ENCODE results near the gene KRTAP12-3. TPM values are rescaled to one million over a fixed set of nuclear protein-coding genes. Genes with fewer than 3 reads are reported as not detected.
"Not testable (repeated sequence)": the region's sequence is repeated elsewhere in the genome, so short reads cannot be mapped to it uniquely, and the experiment has no call there.

KRTAP12-3 gene
- total RNA-seq, 1 experiment from 2014 or later = not detected

DNA sequence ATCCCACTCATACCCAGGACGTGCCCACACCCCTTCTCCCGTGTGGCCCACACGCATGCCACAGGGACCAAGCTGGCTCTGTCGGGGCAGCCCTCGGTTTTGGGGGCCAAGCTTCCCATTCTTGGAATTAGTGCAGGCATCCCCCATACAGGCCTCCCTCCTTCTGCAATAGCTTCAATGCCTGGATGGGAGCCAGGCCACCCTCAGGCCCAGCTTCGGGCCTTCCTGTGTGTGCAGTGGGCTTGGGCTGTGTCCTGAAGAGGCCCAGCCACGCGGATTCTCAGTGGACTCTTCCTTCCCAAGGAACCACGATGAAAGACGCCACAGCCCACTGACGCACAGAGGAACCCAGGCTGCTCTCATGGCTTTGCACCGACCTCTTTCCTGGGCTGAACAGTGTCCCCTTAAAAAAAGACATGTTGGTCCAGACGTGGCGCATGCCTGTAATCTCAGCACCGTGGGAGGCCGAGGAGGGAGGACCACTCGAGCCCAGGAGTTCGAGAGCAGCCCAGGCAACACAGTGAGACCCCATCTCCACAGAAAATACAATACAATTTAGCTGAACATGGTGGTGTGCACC is 8.1 kb upstream of the KRTAP12-3 start:
- DNase-seq (ENCODE audit: extremely low read depth, low read depth) = no peak

DNA sequence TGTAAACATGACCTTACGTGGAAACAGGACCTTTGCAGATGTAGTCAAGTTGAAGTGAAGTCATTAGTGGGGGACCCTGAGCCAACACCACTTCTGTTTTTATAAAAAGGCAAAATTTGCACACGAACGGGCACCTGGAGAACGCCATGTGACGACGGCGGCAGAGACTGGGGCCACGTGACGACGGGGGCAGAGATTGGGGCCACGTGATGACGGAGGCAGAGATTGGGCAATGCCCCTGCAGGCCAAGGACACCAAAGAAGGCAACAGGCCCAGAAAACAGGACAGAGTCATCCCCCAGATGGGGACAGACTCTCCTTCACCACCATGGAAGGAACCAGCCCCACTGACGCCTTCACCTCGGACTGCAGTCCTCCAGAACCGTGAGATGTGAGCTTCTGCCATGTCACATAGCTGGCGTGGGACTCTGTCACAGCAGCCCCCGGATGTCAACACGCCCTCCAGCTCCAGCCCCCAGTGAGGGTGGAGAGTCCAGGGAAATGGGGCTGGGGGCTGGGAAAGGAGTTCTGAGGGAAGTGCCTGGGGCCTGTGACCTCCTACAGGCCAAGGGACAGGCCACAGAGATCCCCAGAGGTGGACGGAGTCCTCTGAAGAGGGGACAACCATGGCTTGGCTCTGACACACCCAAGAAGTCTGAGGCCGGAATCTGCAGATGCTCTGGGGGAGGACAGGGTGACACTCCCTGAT is 7.3 kb upstream of the KRTAP12-3 start:
- DNase-seq (ENCODE audit: extremely low read depth, low read depth) = no peak

DNA sequence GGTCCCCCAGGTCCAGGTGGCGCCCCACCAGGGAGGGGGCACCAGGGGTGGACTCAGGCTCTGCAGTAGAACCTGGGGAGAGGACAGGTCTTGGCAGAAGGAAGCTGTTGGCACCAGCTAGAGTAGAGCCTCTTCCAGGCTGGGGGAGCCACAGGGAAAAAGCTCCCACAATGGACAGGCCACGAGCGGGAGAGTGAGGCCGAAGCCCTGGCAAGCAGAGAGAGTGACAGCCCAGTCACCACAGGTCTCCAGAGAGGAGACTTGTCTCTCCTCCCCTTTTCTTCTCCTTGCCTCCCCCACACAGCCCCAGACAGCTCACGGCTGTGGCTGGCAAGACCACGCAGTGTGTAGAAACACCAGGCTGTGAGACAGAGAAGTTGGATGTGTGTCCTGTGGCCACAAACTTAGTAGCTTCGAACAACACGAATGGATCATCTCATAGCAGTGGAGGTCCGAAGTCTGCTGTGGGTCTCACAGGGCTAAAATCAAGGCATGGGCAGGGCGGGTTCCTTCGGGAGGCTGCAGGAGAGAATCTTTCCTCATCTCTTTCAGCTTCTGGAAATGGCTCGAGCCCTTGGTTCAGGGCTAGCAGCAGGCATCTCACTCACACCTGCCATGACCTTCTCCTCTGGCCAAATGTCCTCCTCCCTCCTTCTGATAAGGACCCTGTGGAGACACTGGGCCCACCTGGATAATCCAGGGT is 6.6 kb upstream of the KRTAP12-3 start:
- no peak for DNase-seq (ENCODE audit: extremely low read depth, low read depth)

DNA sequence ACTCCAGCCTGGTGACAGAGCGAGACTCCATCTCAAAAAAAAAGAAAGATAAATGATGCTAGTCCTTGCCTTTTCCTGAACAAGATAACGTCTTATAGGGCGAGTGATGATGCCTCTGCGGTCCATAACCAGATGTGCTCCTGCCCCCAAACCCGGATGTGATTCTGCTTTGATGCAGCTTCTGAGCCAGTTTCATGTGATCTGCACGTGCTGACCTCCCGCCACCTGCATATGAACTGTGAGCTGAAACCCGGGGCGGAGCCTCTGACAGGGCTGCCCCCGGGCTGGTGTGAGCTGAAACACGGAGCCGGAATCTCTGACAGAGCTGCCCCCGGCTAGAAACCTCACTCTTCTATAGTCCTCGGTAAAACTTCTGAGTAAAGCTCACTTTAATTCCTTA is 4.6 kb upstream of the KRTAP12-3 start:
- no peak for DNase-seq (ENCODE audit: extremely low read depth, low read depth)

DNA sequence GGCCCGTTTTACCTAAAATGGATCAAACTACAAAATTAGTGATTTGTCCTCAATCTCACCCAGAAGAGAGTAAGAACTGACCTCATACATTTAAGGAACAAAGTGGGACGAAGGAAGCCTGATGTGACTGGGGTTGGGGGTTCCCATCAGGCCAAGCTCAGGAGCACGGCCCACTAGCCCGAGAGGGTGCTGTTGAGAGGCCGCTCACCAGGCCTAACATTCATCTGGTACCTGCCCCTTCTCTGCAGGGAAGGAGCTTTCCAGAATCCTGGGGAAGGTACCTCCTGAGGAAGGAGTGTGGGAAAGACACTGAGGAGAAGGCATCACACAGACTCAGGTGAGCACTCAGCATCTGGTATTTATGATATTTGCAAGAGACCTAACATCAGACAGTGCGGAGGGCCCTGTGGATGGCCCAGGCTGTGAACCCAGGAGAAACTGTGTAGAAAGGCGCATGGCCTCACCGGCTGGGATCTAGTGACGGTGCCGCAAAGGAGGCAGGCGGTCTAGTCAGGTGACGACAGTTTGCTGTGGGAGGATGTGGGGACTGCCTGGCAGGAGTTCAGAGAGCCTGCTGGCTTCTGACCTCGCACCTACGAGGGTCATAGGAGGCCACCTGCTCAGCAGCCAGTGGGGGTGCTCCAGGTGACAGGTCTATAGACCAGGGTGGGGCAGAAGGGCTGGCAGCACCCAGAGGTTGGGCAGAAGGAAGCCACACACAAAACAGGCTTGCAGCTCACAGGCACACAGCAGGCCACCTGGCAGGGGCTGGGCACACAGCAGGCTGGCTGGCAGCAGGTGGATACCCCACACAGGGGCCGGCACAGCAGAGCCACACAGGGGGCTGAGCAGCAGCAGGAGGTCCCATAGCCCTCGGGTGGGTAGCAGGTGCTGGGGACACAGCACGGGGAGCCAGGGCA is 3.8 kb upstream of the KRTAP12-3 start:
- no peak for DNase-seq (ENCODE audit: extremely low read depth, low read depth)

DNA sequence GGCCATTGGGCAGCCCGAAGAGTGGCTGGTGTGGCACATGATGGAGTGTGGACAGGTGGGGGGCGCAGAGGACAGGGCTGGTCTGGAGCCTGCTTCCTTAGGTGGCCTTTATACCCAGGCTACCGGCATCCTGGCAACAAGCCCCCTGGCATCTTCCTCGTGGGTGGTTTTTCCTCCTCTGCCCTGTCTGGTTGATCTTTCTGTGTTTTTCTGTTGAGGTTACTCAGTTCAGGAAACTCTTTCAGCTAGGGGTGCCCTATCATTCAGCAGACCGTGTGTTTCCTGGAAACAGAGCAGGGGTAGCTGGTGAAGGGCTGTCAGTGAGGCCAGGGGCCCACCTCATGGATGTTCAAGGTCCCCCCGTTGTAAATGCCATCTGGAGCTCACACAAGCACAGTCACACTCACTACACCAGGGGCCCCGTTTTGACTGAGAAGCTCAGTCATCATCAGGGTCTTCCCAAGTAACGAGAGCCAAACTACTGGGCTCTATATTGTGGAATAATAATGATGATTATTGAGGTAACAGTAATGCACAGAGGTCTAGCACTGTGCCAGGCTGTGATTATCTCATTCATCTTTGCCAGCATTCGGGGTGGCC is 3.1 kb upstream of the KRTAP12-3 start, which contains the start of gene KRTAP12-4:
TSS of gene KRTAP12-4 (minus strand) at position 84 of the 600 bp plus-strand sequence. CDS start at position 39, 45 bp downstream.
- DNase-seq (ENCODE audit: extremely low read depth, low read depth) = no peak

DNA sequence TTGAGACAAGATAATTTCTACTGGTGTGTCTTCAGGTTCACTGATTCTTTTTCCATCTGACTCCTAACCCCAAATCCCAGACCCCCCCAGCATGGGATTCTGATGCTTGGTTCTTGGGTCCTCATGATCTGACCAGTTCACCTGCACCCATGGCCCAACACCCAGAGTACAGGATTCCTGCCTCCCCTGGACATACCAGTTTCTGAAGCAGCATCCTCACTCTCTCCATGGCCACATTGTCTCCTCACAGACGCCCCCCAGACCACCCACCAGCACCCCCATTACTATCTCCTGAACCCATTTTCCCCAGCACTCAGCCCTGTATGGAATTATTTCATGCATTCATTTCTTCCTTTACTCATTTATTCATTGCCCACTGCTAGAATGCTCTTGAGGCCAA is 864 bp upstream of the KRTAP12-3 start:
- DNase-seq (ENCODE audit: extremely low read depth, low read depth) = no peak

DNA sequence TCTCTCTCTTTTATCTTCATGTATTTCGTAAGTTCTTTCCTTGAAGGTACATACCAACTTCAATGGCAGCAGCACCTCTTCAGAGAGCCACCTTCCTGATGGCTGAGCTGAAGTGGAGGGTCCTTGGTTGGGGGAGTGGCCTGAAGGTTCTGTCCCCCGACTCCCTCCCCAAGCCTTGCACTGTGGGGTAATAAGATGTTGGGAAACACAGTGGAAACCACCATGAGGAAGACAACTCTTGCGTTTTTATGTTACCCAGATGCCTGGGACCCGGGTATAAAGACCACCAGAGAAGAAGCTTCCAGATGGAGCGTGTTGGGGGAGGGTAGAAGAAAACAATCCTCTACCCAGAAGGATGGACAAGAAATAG is 794 bp downstream of the KRTAP12-3 start:
- no peak for DNase-seq (ENCODE audit: extremely low read depth, low read depth)

DNA sequence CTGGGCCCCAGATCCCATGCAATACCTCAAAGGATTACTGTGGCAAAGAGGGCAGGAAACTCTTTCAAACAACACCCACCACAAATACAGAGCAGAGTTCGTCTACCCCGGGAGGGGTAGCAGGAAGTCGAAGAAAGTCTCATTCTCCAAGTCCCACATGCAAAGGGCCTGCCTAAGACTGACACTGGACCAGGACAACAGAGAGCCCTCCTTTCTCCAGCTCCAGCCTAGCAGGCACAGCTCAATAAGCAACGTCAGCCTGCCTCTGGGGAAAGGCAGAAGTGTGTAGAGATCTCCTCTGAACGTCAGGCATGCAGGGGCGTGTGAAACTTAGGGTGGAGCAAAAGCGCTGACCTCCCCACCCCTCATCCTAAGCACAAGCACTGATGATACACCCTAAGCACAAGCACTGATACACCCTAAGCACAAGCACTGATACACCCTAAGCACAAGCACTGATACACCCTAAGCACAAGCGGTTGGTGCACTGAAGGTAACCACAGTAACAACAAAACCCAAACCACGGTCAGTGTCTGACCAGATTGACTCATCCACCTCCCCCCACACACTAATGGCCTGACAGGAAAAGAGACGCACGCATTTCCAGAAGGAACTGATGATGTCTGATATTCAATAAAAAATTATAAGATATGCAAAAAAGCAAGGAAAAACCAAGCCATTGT is 1.3 kb downstream of the KRTAP12-3 start:
- no peak for DNase-seq (ENCODE audit: extremely low read depth, low read depth)

DNA sequence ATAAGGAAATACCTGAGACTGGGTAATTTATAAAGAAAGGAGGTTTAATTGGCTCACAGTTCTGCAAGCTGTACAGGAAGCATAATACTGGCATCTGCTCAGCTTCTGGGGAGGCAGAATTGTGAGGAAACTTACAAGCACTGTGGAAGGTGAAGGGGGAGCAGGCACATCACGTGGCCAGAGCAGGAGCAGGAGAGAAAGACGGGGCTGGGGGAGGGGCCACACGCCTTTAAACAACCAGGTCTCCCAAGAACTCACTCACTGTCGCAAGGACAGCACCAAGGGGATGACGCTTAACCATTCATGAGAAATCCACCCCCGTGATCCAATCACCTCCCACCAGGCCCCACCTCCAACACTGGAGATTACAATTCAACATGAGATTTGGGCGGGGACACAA is 3.8 kb downstream of the KRTAP12-3 start:
- not testable (repeated sequence) for DNase-seq (ENCODE audit: extremely low read depth, low read depth)

DNA sequence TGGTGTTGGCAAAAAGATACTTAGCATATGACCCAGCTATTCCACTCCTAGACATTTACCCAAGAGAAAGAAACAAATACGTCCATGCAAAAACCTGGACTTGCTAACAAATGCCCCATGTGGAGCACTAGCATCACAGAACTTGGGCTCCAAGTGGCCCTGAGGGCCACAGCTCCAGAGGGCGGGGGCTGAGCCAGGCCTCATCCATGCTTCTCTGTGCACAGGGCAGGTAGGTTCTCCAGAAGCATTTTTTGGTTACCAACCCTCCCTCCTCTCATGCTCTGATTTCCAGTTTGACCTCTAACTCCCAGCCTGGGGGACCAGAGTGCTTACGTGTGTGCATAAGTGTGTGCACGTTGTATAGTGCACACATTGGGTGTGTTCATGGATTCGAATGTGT is 7.0 kb downstream of the KRTAP12-3 start:
- DNase-seq (ENCODE audit: extremely low read depth, low read depth) = no peak

DNA sequence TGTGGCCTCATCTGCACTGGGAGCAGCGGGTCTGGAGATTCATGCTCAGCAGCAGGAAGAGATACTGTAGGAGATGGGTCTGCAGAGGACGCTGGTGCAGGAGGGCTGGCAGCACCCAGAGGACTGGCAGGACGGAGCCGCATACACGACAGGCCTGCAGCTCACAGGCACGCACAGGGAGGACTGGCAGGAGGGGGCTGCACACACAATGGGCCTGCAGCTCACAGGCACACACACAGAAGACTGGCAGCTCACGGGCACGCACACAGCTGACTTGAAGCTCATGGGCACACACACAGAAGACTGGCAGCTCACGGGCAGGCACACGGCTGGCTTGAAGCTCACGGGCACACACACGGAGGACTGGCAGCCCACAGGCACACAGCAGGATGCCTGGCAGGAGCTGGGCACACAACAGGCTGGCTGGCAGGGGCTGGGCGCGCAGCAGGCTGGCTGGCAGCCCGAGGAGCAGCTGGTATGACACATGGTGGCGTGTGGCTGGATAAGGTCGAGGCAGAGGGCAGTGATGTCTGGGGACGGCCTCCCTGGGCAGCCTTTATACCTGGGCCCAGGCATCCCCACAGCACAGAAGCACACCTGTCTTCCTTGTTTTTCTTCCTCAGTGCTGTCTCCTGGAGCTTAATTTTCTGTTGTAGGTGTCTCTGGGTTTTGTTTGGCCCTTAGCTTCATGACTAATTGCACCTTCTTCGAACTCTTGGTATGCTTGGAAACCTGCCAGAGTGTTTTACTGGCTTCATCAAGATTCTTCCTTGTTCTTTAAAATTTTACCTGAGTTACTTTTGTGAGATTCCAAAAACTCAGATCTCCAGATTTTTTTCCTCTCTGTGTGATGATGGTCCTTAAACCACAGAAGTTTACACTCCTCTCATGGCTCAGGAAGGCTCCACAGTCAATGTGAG is 8.9 kb downstream of the KRTAP12-3 start, which contains the start of gene KRTAP12-2:
TSS of gene KRTAP12-2 (minus strand) at position 527 of the 920 bp plus-strand sequence. CDS start at position 486, 41 bp downstream.
- no peak for DNase-seq (ENCODE audit: extremely low read depth, low read depth)

DNA sequence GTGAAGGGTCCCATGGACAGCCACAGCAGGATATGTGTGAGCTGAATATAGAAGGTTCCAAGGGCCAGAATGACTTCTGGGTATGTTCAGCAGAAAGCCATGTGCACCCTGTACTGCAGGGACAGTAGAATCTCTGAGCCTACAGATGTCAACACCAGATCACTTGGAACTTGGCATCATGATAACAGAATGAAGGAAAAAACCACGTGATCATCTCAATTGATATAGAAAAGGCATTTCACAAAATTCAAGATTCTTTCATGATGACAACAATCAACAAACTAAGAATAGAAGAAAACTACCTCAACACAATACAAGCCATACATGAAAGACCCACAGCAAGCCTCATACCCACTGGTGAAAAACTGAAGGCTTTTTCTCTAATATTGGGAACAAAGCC is 9.9 kb downstream of the KRTAP12-3 start:
- no peak for DNase-seq (ENCODE audit: extremely low read depth, low read depth)

DNA sequence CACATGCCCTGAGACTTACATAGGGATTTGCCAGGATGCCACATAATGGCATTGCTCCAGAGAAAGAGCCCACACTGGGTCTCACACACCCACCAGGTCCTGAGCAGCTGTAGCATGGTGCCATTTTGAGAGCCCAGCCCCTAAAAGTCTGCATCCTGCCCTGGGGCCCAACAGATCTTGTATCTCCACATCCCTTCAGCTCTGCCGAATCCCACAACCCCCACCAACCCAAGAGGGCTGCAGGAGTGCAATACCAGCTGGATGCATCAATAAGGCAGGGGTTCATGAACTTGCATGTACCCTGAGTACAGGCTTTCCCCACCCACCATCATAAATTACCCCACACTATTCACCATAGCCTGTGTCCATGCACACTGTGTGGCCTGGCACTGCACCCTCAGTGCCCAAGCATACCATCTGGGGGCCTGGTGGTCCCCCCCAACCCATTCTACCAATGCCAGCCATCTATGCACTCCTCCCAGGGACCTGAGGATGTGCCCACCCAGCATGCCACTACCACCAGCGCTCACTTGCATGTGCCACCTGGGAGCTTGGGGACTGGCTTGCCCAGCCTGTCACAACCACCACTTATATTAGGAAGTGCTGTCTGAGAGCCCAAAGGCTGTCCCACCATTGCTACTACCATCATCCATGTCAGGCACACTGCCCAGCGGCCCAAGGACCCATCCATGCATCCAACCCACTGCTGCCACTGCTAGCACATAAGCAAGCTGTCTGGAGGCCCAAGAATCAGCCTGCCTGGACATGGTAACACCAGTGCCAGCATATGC is 13.1 kb downstream of the KRTAP12-3 start:
- no peak for DNase-seq (ENCODE audit: extremely low read depth, low read depth)

DNA sequence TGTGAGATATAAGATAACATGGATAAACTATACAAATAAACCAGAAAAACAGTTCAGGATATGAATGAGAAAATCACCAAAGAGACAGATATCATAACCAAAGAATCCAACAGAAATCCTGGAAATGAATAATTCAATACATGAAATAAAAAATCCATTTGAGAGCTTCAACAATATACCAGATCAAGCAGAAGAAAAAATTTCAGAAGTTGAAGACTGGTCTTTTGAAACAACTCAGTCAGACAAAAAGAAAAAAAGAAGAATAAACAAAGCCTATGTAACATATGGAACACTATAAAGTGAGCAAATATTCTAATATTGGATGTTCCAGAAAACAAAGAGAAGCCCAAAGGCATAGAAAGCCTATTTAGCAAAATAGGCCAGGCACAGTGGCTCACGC is 14.2 kb downstream of the KRTAP12-3 start:
- no peak for DNase-seq (ENCODE audit: extremely low read depth, low read depth)

DNA sequence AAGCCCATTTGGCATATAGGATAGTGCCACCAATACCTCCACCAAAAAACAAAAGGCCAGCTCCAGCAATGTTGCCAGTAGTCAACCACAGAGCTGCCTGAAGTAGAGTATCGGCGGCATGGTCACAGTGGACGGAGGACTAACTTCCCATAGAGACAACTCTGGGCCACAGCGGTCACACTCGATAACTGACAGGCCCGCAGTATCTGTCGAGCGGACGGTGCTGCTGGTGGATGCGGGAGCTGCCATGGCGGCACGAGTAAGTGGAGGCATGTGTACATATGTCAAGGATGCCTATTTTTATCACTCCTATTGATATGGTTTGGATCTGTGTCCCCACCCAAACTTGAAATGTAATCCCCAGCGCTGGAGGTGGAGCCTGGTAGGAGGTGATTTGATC is 20.1 kb downstream of the KRTAP12-3 start:
- DNase-seq (ENCODE audit: extremely low read depth, low read depth) = no peak

DNA sequence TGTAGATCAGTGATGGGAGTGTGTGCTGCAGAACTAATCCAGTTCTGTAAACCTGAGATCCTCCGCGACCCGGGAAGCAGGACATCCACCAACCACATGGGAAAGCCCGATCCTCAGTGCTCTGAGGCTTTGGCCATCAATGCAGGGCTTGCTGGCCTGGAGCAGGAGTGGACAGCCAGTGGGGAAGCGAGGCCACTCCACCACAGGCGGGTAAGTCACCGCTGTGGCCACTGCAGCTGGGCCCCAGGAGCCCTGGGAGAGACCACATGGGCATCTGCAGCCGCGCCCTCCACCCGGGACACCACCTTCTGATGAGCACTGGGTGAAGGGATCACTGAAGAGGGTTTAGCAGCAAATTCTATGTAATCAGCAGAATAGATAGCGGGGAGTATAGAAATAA is 23.4 kb downstream of the KRTAP12-3 start:
- DNase-seq (ENCODE audit: extremely low read depth, low read depth) = no peak

Data from NCI-H460 (cell line).